Esophagus muscularis mucosa (tissue), 4 donors: Measurements from ENCODE around the gene MT1E. TPM values are rescaled to one million over a fixed set of nuclear protein-coding genes. Genes with fewer than 3 reads are reported as not detected.

ENCODE experiments used
- DNase-seq: peaks from one replicate; pipeline ENCODE4 v3.0.0-alpha.2; 2017; ENCODE audit errors: extremely low spot score
- H3K27ac ChIP-seq, 4 donors: fragments of 200-600 bp; sonication (generic); replicated peaks in 1 of 4; 1 replicate in 3 of 4; 2 replicates in 1 of 4; pipeline ENCODE4 v1.5.1; 2016 to 2019; ENCODE audit warnings: mild to moderate bottlenecking in 1 of 4
- H3K27me3 ChIP-seq, 4 donors: fragments of 200-600 bp; sonication (generic); one replicate each; pipeline versions ENCODE4 v1.5.1 to v1.6.0; 2016 to 2019
- H3K36me3 ChIP-seq, 4 donors: fragments of 200-600 bp; sonication (generic); one replicate each; pipeline ENCODE4 v1.5.1; 2016 to 2019
- H3K4me1 ChIP-seq, 4 donors: fragments of 200-600 bp; sonication (generic); one replicate each; pipeline ENCODE4 v1.5.1; 2016 to 2019
- H3K4me3 ChIP-seq, 4 donors: fragments of 200-600 bp; sonication (generic); 1 replicate in 2 of 4; 2 replicates in 2 of 4; pipeline ENCODE4 v1.5.1; 2016 to 2019; ENCODE audit warnings: mild to moderate bottlenecking in 4 of 4, moderate library complexity in 1 of 4
- H3K9me3 ChIP-seq, 4 donors: fragments of 200-600 bp; sonication (generic); 1 replicate in 3 of 4; 2 replicates in 1 of 4; pipeline ENCODE4 v1.5.1; 2016 to 2019
- CTCF ChIP-seq, 3 experiments: fragments of 200-600 bp in 2 of 3; fragments of 450-650 bp in 1 of 3; sonication (generic) in 2 of 3; IDR thresholded peaks; one replicate each; pipeline ENCODE4 v1.5.1; 2017 to 2019; ENCODE audit warnings: antibody characterized with exemption in 3 of 3, mild to moderate bottlenecking in 2 of 3, moderate library complexity in 1 of 3
- EP300 ChIP-seq: sonication (generic); formaldehyde crosslinking; IDR thresholded peaks from one replicate; pipeline ENCODE4 v1.6.1; 2017; ENCODE audit warnings: antibody characterized with exemption
- POLR2A ChIP-seq: fragments of 450-650 bp; IDR thresholded peaks from one replicate; pipeline ENCODE4 v1.6.1; 2017; ENCODE audit warnings: antibody characterized with exemption, moderate library complexity, mild to moderate bottlenecking, low read depth
- POLR2AphosphoS5 ChIP-seq, 2 donors: sonication (generic); formaldehyde crosslinking; IDR thresholded peaks; one replicate each; pipeline ENCODE4 v1.6.1; 2017; ENCODE audit warnings: antibody characterized with exemption in 2 of 2
- WGBS: methylation state at CpG from one replicate; pipeline ENCODE4 v1.1.5; 2018; 5-methylcytosine and 5-hydroxymethylcytosine counted together
- intact Hi-C: fragments of 100-400 bp; cut with DNase I; formaldehyde crosslinking; loops from one replicate; pipeline ENCODE4 v1.15.1; 2023
- total RNA-seq, 4 donors: library from RNA; depleted of rRNA; stranded (reverse); fragments of >200 nt; gene quantifications; one replicate each; pipeline versions ENCODE4 v1.1.0 to v1.2.1, GENCODE V29; 2016

The MT1E gene
- total RNA-seq, 4 donors from 2014 or later: 57.7 to 428 (median 146) TPM

- Histone ChIP-seq H3K9me3 (no peaks in the 10 kb centered on the region), H3K4me1 (peaks cover 10 to 56% (median 44%) of the 10 kb centered on the region in 4 donors), H3K27me3 (peaks cover 0 to 63% (median 18%) of the 10 kb centered on the region in 4 donors), H3K4me3 (peak overlapping the region; percentile 57 to 66 (median 60)), H3K27ac (peak overlapping the region in 3 of 4 donors; percentile 67 to 82 (median 78)), H3K36me3 (no peaks in the 10 kb centered on the region)
- intact Hi-C loops: no loop called here
- TF ChIP-seq POLR2A (no peak), EP300 (no peak), POLR2AphosphoS5 (IDR thresholded peaks at IDR 0.05) (no peak), CTCF (IDR thresholded peaks at IDR 0.05) (no peak)
- 74% methylated on average over 7 of the region's 7 CpGs for WGBS
- no peak for DNase-seq
These were observed 8.0 kb downstream of the MT1E start for GRCh38 chr16:56633535-56633934.

- Histone ChIP-seq H3K27me3 (peaks cover 0 to 76% (median 20%) of the 10 kb centered on the region in 4 donors), H3K36me3 (no peaks in the 10 kb centered on the region), H3K27ac (no peak overlapping the region), H3K4me3 (peak overlapping the region; percentile 22 to 66 (median 46)), H3K4me1 (peaks cover 18 to 61% (median 52%) of the 10 kb centered on the region in 4 donors), H3K9me3 (no peaks in the 10 kb centered on the region)
- intact Hi-C loops: loop anchor here (5.0 kb wide), 1 partner anchor 47 kb away; the partner anchor contains the start of gene MT1X
- 29% methylated on average over 41 of the region's 47 CpGs for WGBS
- DNase-seq: no peak
- TF ChIP-seq CTCF (IDR thresholded peaks at IDR 0.05) (no peak), EP300 (no peak), POLR2AphosphoS5 (IDR thresholded peaks at IDR 0.05) (no peak), POLR2A (no peak)
These were observed 9.3 kb downstream of the MT1E start for GRCh38 chr16:56634715-56635440.

- WGBS: 29% methylated on average over 15 of the region's 40 CpGs
- H3K36me3 ChIP-seq: no peaks in the 10 kb centered on the region
- no peak for TF ChIP-seq POLR2A
- TF ChIP-seq POLR2AphosphoS5 (IDR thresholded peaks at IDR 0.05): no peak
- TF ChIP-seq CTCF (IDR thresholded peaks at IDR 0.05): no peak
- no peak for TF ChIP-seq EP300
- H3K27ac ChIP-seq: no peak overlapping the region
- H3K27me3 ChIP-seq: peaks cover 0 to 83% (median 20%) of the 10 kb centered on the region in 4 donors
- H3K4me3 ChIP-seq: peak overlapping the region; percentile 22 to 66 (median 46)
- DNase-seq: no peak
- no peaks in the 10 kb centered on the region for H3K9me3 ChIP-seq
- H3K4me1 ChIP-seq: peaks cover 18 to 61% (median 52%) of the 10 kb centered on the region in 4 donors
- intact Hi-C loops: loop anchor here (5.0 kb wide), 1 partner anchor 47 kb away; the partner anchor contains the start of gene MT1X
These were observed 9.9 kb downstream of the MT1E start for GRCh38 chr16:56635441-56635967.

GRCh38 chr16:56636616-56637413 lies 11.2 kb downstream of the MT1E start:
- 70% methylated on average over 8 of the region's 9 CpGs for WGBS
- Histone ChIP-seq H3K4me1 (peaks cover 18 to 58% (median 50%) of the 10 kb centered on the region in 4 donors), H3K9me3 (no peaks in the 10 kb centered on the region), H3K36me3 (no peaks in the 10 kb centered on the region), H3K27me3 (peaks cover 0 to 96% (median 20%) of the 10 kb centered on the region in 4 donors), H3K27ac (peak overlapping the region in 1 of 4 donors; percentile 70), H3K4me3 (no peak overlapping the region)
- DNase-seq: no peak
- no peak for TF ChIP-seq EP300
- no peak for TF ChIP-seq CTCF (IDR thresholded peaks at IDR 0.05)
- TF ChIP-seq POLR2A: no peak
- TF ChIP-seq POLR2AphosphoS5 (IDR thresholded peaks at IDR 0.05): no peak
- intact Hi-C loops: loop anchor here (5.0 kb wide), 1 partner anchor 45 kb away; the partner anchor contains the start of gene MT1X
